IMR-90 (cell line): Measurements from ENCODE around the gene TPM3. TPM values are rescaled to one million over a fixed set of nuclear protein-coding genes. Genes with fewer than 3 reads are reported as not detected.

Experiments used
- ATAC-seq: fragments of 200-7000 bp; cut with Tn5 transposase; 2 replicates; pipeline ENCODE4 v1.9.1; 2020; ENCODE audit warnings: low read depth, mild to moderate bottlenecking, moderate library complexity
- BruUV-seq: library from RNA; stranded (reverse); fragments of 400-500 nt; replicated peaks from 2 replicates; lab custom pipeline; 2021; lab: Mats Ljungman, UMichigan
- CTCF ChIA-PET: fragments of 300-600 bp; formaldehyde crosslinking; extraction: SDS; loops from one replicate; lab custom pipeline; 2021; ENCODE audit warnings: antibody characterized with exemption; lab: Yijun Ruan, JAX
- POLR2A ChIA-PET: fragments of 300-600 bp; sonication (Branson Sonifier 250); formaldehyde crosslinking; loops from one replicate; lab custom pipeline; 2022; ENCODE audit warnings: antibody characterized with exemption; ENCODE audit not compliant: unreplicated experiment; lab: Charles Lee
- DNase-seq: peaks from one replicate; pipeline ENCODE4 v3.0.0; 2013
- H2AFZ ChIP-seq: replicated peaks from 2 replicates; pipeline ENCODE3; 2013; ENCODE audit warnings: low read length, mild to moderate bottlenecking; ENCODE audit not compliant: poor library complexity
- H2AK5ac ChIP-seq: 2 replicates; pipeline ENCODE4 v1.6.1; 2013; ENCODE audit warnings: low read depth, low read length, inconsistent platforms
- H2AK9ac ChIP-seq: replicated peaks from 2 replicates; pipeline ENCODE3; 2013; ENCODE audit warnings: mild to moderate bottlenecking, low read depth, low read length, moderate library complexity; ENCODE audit not compliant: poor library complexity
- H2BK120ac ChIP-seq: 2 replicates; pipeline ENCODE4 v1.6.1; 2013; ENCODE audit warnings: low read depth, low read length, inconsistent platforms
- H2BK15ac ChIP-seq: 3 replicates; pipeline ENCODE4 v1.6.1; 2013; ENCODE audit warnings: low read depth, low read length, inconsistent platforms
- H2BK20ac ChIP-seq: 2 replicates; pipeline ENCODE4 v1.6.1; 2013; ENCODE audit warnings: low read depth, mild to moderate bottlenecking, inconsistent platforms, low read length, moderate library complexity
- H2BK5ac ChIP-seq: 2 replicates; pipeline ENCODE4 v1.6.1; 2013; ENCODE audit warnings: mild to moderate bottlenecking, low read depth, low read length, inconsistent platforms; ENCODE audit not compliant: poor library complexity, severe bottlenecking
- H3K14ac ChIP-seq: replicated peaks from 2 replicates; pipeline ENCODE4 v1.6.1; 2013; ENCODE audit warnings: low read depth, low read length, inconsistent platforms
- H3K18ac ChIP-seq: 2 replicates; pipeline ENCODE4 v1.6.1; 2013; ENCODE audit warnings: low read depth, low read length, control low read depth
- H3K23ac ChIP-seq: 2 replicates; pipeline ENCODE4 v1.6.1; 2013; ENCODE audit warnings: low read depth, low read length, inconsistent platforms
- H3K27ac ChIP-seq: 2 replicates; pipeline ENCODE4 v1.5.1; 2013; ENCODE audit warnings: mild to moderate bottlenecking, control low read depth, low read length; ENCODE audit not compliant: insufficient read depth
- H3K27me3 ChIP-seq: 2 replicates; pipeline ENCODE4 v1.6.1; 2013; ENCODE audit warnings: low read length; ENCODE audit not compliant: control insufficient read depth, insufficient read depth
- H3K36me3 ChIP-seq: 2 replicates; pipeline ENCODE4 v1.6.1; 2013; ENCODE audit warnings: low read length, mixed read lengths; ENCODE audit not compliant: control insufficient read depth, insufficient read depth
- H3K4ac ChIP-seq: 2 replicates; pipeline ENCODE4 v1.6.1; 2013; ENCODE audit warnings: low read depth, low read length, inconsistent platforms
- H3K4me1 ChIP-seq: 2 replicates; pipeline ENCODE4 v1.6.1; 2013; ENCODE audit warnings: low read length, mixed read lengths; ENCODE audit not compliant: control insufficient read depth, insufficient read depth
- H3K4me2 ChIP-seq: 2 replicates; pipeline ENCODE4 v1.6.1; 2013; ENCODE audit warnings: low read depth, mild to moderate bottlenecking, control low read depth, low read length, moderate library complexity
- H3K4me3 ChIP-seq: 2 replicates; pipeline ENCODE4 v1.5.1; 2013; ENCODE audit warnings: low read depth, mild to moderate bottlenecking, control low read depth, low read length, moderate library complexity; ENCODE audit not compliant: insufficient read depth
- H3K56ac ChIP-seq: 2 replicates; pipeline ENCODE4 v1.6.1; 2013; ENCODE audit warnings: low read length, inconsistent platforms; ENCODE audit not compliant: insufficient read depth; ENCODE audit errors: extremely low read depth
- H3K79me1 ChIP-seq, 2 experiments: 2 replicates each; pipeline ENCODE4 v1.6.1; 2013; ENCODE audit warnings: low read length in 2 of 2, inconsistent platforms in 1 of 2, low read depth in 1 of 2
- H3K9ac ChIP-seq: 2 replicates; pipeline ENCODE4 v1.6.1; 2013; ENCODE audit warnings: low read depth, low read length, control low read depth
- H3K9me1 ChIP-seq: 2 replicates; pipeline ENCODE4 v1.6.1; 2013; ENCODE audit warnings: low read length, inconsistent platforms; ENCODE audit not compliant: insufficient read depth
- H3K9me3 ChIP-seq: 2 replicates; pipeline ENCODE4 v1.6.1; 2013; ENCODE audit warnings: low read length; ENCODE audit not compliant: control insufficient read depth, insufficient read depth
- H4K20me1 ChIP-seq: 2 replicates; pipeline ENCODE4 v1.6.1; 2013; ENCODE audit warnings: low read length, inconsistent platforms; ENCODE audit not compliant: insufficient read depth
- H4K5ac ChIP-seq: 2 replicates; pipeline ENCODE4 v1.6.1; 2013; ENCODE audit warnings: mild to moderate bottlenecking, low read depth, low read length, control low read depth
- H4K8ac ChIP-seq, 2 experiments: 2 replicates each; pipeline ENCODE4 v1.6.1; 2013; ENCODE audit warnings: low read depth in 2 of 2, low read length in 2 of 2, control low read depth in 1 of 2, inconsistent platforms in 1 of 2
- H4K91ac ChIP-seq: 2 replicates; pipeline ENCODE4 v1.6.1; 2013; ENCODE audit warnings: low read depth, low read length, inconsistent platforms; ENCODE audit not compliant: insufficient read depth
- CEBPB ChIP-seq: IDR thresholded peaks from 2 replicates; pipeline ENCODE4 v1.6.1; 2012; ENCODE audit warnings: low read depth, low read length, improper control_type of control experiment
- FOS ChIP-seq: fragments of 150-350 bp; IDR thresholded peaks from 2 replicates; pipeline ENCODE4 v1.6.1; 2016; ENCODE audit warnings: low read depth, low read length
- WGBS, 2 experiments: methylation state at CpG; one replicate each; pipeline versions ENCODE4 v1.1.5 to v1.1.7; 2013; ENCODE audit warnings: missing lambda C conversion rate in 2 of 2; ENCODE audit not compliant: insufficient read length in 1 of 2; ENCODE audit errors: extremely low coverage in 2 of 2; 5-methylcytosine and 5-hydroxymethylcytosine counted together
- dilution Hi-C: fragments of 300-500 bp; cut with HindIII; formaldehyde crosslinking; loops from one replicate; pipeline ENCODE4 v1.14.3; 2018; ENCODE audit warnings: low sequenced_read_pairs; ENCODE audit not compliant: unreplicated experiment
- in situ Hi-C: fragments of 300-500 bp; cut with MboI; formaldehyde crosslinking; loops from 3 replicates; pipeline ENCODE4 v1.14.3; 2019; ENCODE audit warnings: low sequenced_read_pairs, inconsistent platforms, mixed read lengths
- intact Hi-C: fragments of 100-400 bp; cut with micrococcal nuclease; formaldehyde crosslinking; loops from 2 replicates; pipeline ENCODE4 v1.10.0; 2022
- polyA plus RNA-seq, 3 experiments: library from polyadenylated mRNA; depleted of rRNA; stranded (reverse); fragments of >200 nt; gene quantifications; 2 replicates each; pipeline ENCODE4 v1.2.3, GENCODE V29; 2012; ENCODE audit warnings: low replicate concordance in 1 of 3
- total RNA-seq: library from RNA; depleted of rRNA; stranded (reverse); fragments of >200 nt; gene quantifications from 2 replicates; pipeline ENCODE4 v1.2.3, GENCODE V29; 2012

TPM3 gene
- total and polyA plus RNA-seq, 2 of the 4 experiments (the other 2 are of a cell fraction): 438 to 530 TPM

DNA sequence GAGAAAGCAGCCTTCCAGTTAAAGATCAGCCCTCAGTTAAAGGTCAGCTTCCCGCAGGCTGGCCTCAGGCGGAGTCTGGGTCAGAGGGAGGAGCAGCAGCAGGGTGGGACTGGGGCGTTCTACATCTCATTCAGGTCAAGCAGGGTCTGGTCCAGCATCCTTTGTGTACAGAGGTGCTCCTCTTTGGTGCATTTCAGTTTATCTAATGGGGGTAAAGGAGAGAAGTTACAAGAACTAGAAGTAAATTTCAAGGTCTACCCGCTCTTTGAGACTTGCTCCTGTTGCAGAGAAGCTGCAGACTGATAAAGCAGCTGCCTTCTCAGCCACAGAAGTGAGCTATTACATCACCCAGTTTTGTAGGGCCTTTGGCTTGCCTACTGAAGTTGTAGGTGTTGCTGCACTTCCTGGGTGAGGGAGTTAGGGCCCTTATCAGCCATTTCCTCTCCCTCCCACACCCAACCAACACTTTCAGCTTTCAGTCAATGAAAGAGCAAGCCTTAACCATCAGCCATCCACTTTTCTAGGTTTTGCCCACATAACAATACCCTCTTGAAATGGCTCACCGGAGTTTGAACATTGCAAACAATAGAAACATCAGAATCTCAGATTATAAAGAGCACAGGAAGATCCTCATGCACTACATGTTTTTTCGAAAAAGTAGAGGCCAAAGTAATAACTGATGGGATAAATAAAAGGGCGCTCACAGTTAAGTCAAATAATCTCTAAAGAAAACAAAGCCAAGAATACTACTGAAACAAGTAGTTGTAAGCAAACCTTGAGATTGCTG is 34.2 kb downstream of the TPM3 start:
- no peak overlapping the region for H2BK20ac ChIP-seq
- H3K14ac ChIP-seq: no peak overlapping the region
- no peak overlapping the region for H3K18ac ChIP-seq
- WGBS, 2 experiments: 73% methylated on average over 2 of the region's 7 CpGs; no CpG with 5 or more reads in 1 of the 2 experiments
- ATAC-seq (peak; percentile 7; the same call in 1 of the 2 replicates), DNase-seq (peak; percentile 31)
- dilution Hi-C loops: no loop called here
- H3K4ac ChIP-seq: no peak overlapping the region
- no peak overlapping the region for H2BK5ac ChIP-seq
- peaks cover 9% of the 10 kb centered on the region for H3K9me1 ChIP-seq
- H3K27ac ChIP-seq: peak overlapping the region; percentile 57; the same call in 1 of the 2 replicates
- H4K91ac ChIP-seq: no peak overlapping the region
- no peak overlapping the region for H3K9ac ChIP-seq
- H2AFZ ChIP-seq: no peak overlapping the region
- H2AK5ac ChIP-seq: no peak overlapping the region
- in situ Hi-C loops: no loop called here
- H3K36me3 ChIP-seq: peaks cover 39% of the 10 kb centered on the region
- H3K23ac ChIP-seq: no peak overlapping the region
- BruUV-seq: no TSS peak
- no peak overlapping the region for H2BK120ac ChIP-seq
- peak overlapping the region; percentile 59; the same call in 1 of the 2 replicates for H4K5ac ChIP-seq
- ChIA-PET POLR2A (interaction anchor here (1.0 kb wide), 1 partner anchor 167 kb away, joined by 3 read pairs; the partner anchor contains the start of gene RPS27), CTCF (no interaction called here)
- H2AK9ac ChIP-seq: no peak overlapping the region
- peaks cover 8% of the 10 kb centered on the region for H3K4me1 ChIP-seq
- no peak overlapping the region for H3K4me3 ChIP-seq
- peaks cover 26 to 51% of the 10 kb centered on the region in 2 experiments for H3K79me1 ChIP-seq
- H4K20me1 ChIP-seq: peaks cover 24% of the 10 kb centered on the region
- H2BK15ac ChIP-seq: no peak overlapping the region
- H4K8ac ChIP-seq: no peak overlapping the region
- no peak overlapping the region for H3K56ac ChIP-seq
- no peak overlapping the region for H3K4me2 ChIP-seq
- 0 out of 2 replicates have a peak, but pooled peaks have one; percentile 34 for TF ChIP-seq CEBPB
- TF ChIP-seq FOS: no peak
- no peaks in the 10 kb centered on the region for H3K27me3 ChIP-seq
- intact Hi-C loops: loop anchor here (2.0 kb wide), 1 partner anchor 167 kb away; the partner anchor contains the start of gene RPS27
- no peaks in the 10 kb centered on the region for H3K9me3 ChIP-seq
